Tibial nerve (tissue), 4 donors: ENCODE measurements around the gene MED12.

Experiments used
- EP300 ChIP-seq, 2 donors: sonication (generic); formaldehyde crosslinking; IDR thresholded peaks; one replicate each; pipeline ENCODE4 v1.6.1; 2017; ENCODE audit warnings: antibody characterized with exemption in 2 of 2, mild to moderate bottlenecking in 1 of 2
- TF ChIP-seq, protein P1 (sequence below), 5 experiments: fragments of 200-600 bp in 3 of 5; fragments of 450-650 bp in 2 of 5; sonication (generic) in 3 of 5; IDR thresholded peaks; one replicate each; pipeline ENCODE4 v1.5.1; 2016 to 2019; ENCODE audit warnings: antibody characterized with exemption in 5 of 5, mild to moderate bottlenecking in 3 of 5, moderate library complexity in 2 of 5

GRCh38 chrX:71191248-71191647 is 72.9 kb downstream of the MED12 start:
- TF ChIP-seq EP300 (IDR thresholded peaks at IDR 0.05): no peak
- TF ChIP-seq, protein P1, sequence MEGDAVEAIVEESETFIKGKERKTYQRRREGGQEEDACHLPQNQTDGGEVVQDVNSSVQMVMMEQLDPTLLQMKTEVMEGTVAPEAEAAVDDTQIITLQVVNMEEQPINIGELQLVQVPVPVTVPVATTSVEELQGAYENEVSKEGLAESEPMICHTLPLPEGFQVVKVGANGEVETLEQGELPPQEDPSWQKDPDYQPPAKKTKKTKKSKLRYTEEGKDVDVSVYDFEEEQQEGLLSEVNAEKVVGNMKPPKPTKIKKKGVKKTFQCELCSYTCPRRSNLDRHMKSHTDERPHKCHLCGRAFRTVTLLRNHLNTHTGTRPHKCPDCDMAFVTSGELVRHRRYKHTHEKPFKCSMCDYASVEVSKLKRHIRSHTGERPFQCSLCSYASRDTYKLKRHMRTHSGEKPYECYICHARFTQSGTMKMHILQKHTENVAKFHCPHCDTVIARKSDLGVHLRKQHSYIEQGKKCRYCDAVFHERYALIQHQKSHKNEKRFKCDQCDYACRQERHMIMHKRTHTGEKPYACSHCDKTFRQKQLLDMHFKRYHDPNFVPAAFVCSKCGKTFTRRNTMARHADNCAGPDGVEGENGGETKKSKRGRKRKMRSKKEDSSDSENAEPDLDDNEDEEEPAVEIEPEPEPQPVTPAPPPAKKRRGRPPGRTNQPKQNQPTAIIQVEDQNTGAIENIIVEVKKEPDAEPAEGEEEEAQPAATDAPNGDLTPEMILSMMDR (IDR thresholded peaks at IDR 0.05): no peak
